Hepatocyte (in vitro differentiated cells): ENCODE results near the gene UQCC5.

Experiments used
- CTCF ChIP-seq: fragments of 200-600 bp; sonication (generic); IDR thresholded peaks from 2 replicates; pipeline ENCODE4 v1.5.1; 2016; ENCODE audit warnings: antibody characterized with exemption, mild to moderate bottlenecking; ENCODE audit not compliant: poor library complexity
- EZH2 ChIP-seq: fragments of 200-600 bp; sonication (generic); IDR thresholded peaks from 2 replicates; pipeline ENCODE4 v1.6.1; 2016; ENCODE audit warnings: antibody characterized with exemption, mild to moderate bottlenecking, borderline replicate concordance
- EZH2phosphoT487 ChIP-seq: fragments of 200-600 bp; sonication (generic); IDR thresholded peaks from one replicate; pipeline ENCODE4 v1.6.1; 2018; ENCODE audit warnings: antibody characterized with exemption, mild to moderate bottlenecking, low read depth, moderate library complexity; ENCODE audit not compliant: unreplicated experiment, severe bottlenecking

GRCh38 chr3:52495777-52496602 lies 40.4 kb upstream of the UQCC5 start:
- TF ChIP-seq CTCF (no peak), EZH2 (no peak), EZH2phosphoT487 (no peak)
